Vagina (tissue), 2 donors: ENCODE results near the gene DNAAF1.

Source experiments
- CTCF ChIP-seq, 3 experiments: fragments of 450-650 bp in 2 of 3; fragments of 200-600 bp in 1 of 3; sonication (generic) in 1 of 3; IDR thresholded peaks; one replicate each; pipeline ENCODE4 v1.5.1; 2017 to 2019; ENCODE audit warnings: antibody characterized with exemption in 3 of 3, mild to moderate bottlenecking in 2 of 3, moderate library complexity in 2 of 3
- POLR2AphosphoS5 ChIP-seq, 2 donors: sonication (generic); formaldehyde crosslinking; IDR thresholded peaks; one replicate each; pipeline ENCODE4 v1.9.0; 2017; ENCODE audit warnings: antibody characterized with exemption in 2 of 2, mild to moderate bottlenecking in 2 of 2, low read depth in 1 of 2; ENCODE audit not compliant: insufficient read depth in 1 of 2

GRCh38 chr16:84107921-84108320 is 37.2 kb upstream of the DNAAF1 start:
- TF ChIP-seq CTCF (IDR thresholded peaks at IDR 0.05) (no peak), POLR2AphosphoS5 (IDR thresholded peaks at IDR 0.05; ENCODE audit: insufficient read depth in 1 of 2, low read depth in 1 of 2) (no peak)
